AG04450 (cell line): ENCODE measurements around the gene MOV10. TPM values are rescaled to one million over a fixed set of nuclear protein-coding genes. Genes with fewer than 3 reads are reported as not detected.

Source experiments
- CTCF ChIA-PET: fragments of 300-600, 350-600 bp; formaldehyde crosslinking; extraction: SDS; loops from one replicate; lab custom pipeline; 2022; ENCODE audit warnings: antibody characterized with exemption, inconsistent platforms; lab: Charles Lee
- POLR2A ChIA-PET: fragments of 350-600 bp; formaldehyde crosslinking; extraction: SDS; loops from one replicate; lab custom pipeline; 2021; ENCODE audit warnings: antibody characterized with exemption, inconsistent platforms; lab: Yijun Ruan, JAX
- DNase-seq: peaks from one replicate; pipeline ENCODE4 v3.0.0-alpha.2; 2011; ENCODE audit warnings: low read depth, low spot score
- H3K27ac ChIP-seq: one replicate; pipeline ENCODE4 v1.5.1; 2012; ENCODE audit warnings: low read depth, low read length, control low read depth
- H3K27me3 ChIP-seq: one replicate; pipeline ENCODE4 v1.6.0; 2012; ENCODE audit warnings: low read length; ENCODE audit not compliant: control insufficient read depth, insufficient read depth
- H3K4me3 ChIP-seq: 2 replicates; pipeline ENCODE4 v1.5.1; 2011; ENCODE audit warnings: mild to moderate bottlenecking, low read depth, low read length, control low read depth
- H3K9me3 ChIP-seq: 2 replicates; pipeline ENCODE4 v1.5.1; 2012; ENCODE audit warnings: low read length; ENCODE audit not compliant: control insufficient read depth, insufficient read depth
- polyA plus RNA-seq: library from polyadenylated mRNA; depleted of rRNA; stranded (reverse); fragments of >200 nt; gene quantifications from 2 replicates; pipeline ENCODE4 v1.2.3, GENCODE V29; 2011
- TF ChIP-seq, protein P1 (sequence below): IDR thresholded peaks from 2 replicates; pipeline ENCODE4 v1.5.1; 2011; ENCODE audit warnings: low read depth, low read length, control low read depth, inconsistent platforms

The MOV10 gene
- polyA plus RNA-seq, 1 experiment, result 58.1 TPM

DNA sequence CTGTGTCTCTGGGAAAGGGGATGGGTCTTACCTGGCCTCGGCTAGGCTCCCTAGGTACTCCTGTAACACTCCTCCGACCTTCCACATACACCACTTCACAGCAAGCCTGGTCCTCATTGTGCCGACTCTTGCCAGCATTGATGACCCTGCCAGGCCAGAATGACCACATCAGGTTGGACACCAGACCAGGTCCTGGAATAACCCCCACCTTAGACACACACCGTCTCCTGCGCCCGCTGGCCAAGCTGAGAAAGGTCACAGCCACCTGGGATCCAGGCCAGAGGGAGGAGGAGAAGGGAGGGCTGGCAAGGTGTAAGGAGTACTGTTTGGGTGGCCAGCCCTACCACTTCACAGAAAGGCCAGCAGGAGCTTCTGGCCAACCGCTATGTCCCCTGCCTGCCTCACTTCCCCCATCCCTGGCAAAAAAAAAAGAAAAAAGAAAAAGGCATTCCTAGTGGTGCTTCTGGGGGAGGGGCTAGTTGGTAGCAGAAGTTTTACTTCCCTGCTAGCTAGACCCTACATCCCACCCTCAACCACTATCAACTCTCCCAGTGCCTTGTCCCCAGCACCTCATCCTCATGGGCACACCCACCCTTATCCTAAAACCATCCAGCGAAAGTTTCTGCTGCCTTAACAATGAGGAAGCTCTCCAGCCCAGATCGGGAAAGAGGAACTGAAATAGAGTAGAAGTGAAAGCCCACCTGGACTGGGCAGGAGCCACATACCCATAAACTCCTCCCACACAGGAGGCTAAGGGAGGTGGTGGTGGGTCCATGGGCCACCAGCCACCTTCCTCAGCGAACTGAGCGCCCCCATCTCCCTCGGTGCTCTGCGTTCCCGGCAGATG lies 39.2 kb downstream of the MOV10 start:
- H3K27ac ChIP-seq, result no peak overlapping the region
- POLR2A ChIA-PET, result interaction anchor here (0.8 kb wide), 1 partner anchor 320 kb away, joined by 3 read pairs; no protein-coding TSS in a partner anchor
- H3K27me3 ChIP-seq, result peaks cover 3% of the 10 kb centered on the region
- DNase-seq, result no peak
- H3K4me3 ChIP-seq, result peak overlapping the region; percentile 68
- H3K9me3 ChIP-seq, result no peaks in the 10 kb centered on the region; the same call in 1 of the 2 replicates
- TF ChIP-seq, protein P1, sequence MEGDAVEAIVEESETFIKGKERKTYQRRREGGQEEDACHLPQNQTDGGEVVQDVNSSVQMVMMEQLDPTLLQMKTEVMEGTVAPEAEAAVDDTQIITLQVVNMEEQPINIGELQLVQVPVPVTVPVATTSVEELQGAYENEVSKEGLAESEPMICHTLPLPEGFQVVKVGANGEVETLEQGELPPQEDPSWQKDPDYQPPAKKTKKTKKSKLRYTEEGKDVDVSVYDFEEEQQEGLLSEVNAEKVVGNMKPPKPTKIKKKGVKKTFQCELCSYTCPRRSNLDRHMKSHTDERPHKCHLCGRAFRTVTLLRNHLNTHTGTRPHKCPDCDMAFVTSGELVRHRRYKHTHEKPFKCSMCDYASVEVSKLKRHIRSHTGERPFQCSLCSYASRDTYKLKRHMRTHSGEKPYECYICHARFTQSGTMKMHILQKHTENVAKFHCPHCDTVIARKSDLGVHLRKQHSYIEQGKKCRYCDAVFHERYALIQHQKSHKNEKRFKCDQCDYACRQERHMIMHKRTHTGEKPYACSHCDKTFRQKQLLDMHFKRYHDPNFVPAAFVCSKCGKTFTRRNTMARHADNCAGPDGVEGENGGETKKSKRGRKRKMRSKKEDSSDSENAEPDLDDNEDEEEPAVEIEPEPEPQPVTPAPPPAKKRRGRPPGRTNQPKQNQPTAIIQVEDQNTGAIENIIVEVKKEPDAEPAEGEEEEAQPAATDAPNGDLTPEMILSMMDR, result no peak
- CTCF ChIA-PET, result interaction anchor here (1.3 to 12.0 kb wide), 2 partner anchors 90 to 323 kb away, joined by 3 to 515 read pairs; no protein-coding TSS in a partner anchor

DNA sequence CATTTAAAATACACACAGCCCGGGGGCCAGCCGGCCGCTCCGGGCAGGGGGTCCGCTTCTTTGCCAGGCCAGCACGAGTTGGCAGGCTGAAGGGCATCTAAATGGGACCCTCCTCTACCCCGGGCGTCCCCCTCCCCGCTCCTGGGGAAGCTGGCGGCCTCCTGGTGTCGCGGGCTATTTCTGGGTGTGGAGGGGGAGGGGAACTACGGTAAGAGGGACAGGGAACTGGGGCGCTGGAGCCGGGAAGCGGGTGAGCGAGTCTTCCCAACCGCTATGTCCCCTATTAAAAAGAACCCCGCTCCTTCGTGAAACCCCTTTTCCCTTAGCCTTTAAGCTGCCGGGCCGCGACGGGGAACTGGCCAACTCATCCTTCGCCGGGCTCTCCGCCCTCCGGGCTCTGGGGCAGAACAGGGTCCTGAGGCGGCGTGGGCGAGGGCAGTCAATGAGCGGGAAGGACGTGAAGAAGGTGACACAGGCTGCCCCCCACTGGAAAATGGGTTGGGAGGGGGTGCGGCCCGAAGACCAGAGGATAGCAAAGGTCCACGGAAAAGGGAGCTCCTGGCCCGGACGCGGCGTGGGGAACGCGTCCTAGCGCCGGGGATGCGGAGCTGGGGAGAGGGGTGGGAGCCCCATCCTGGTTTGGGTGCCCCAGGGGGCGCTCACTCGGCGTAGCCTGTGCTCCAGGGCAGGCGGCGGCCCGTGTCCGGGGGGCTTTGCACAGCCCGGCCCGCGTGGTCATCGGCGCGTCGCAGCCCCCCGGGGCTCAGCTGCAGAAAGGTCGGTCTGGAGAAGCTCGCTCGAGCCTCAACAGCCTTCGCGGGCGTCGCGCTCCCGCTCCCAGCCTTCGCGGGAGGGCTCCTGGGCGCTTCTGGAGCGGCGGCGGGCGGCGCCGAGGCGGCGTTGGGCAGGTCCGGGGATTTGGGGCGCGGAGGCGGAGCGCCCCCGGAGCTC lies 40.1 kb downstream of the MOV10 start:
- TF ChIP-seq, protein P1, result no peak
- POLR2A ChIA-PET, result interaction anchor here (0.6 to 1.5 kb wide), 8 partner anchors 10 to 358 kb away, joined by 3 to 8 read pairs (median 4); partner anchors contain the start of genes LRIG2, MOV10 and SLC16A1
- no peak for DNase-seq
- H3K27ac ChIP-seq, result no peak overlapping the region
- H3K9me3 ChIP-seq, result no peaks in the 10 kb centered on the region; the same call in 1 of the 2 replicates
- CTCF ChIA-PET, result interaction anchor here (0.7 to 12.0 kb wide), 19 partner anchors 7 to 374 kb away, joined by 3 to 515 read pairs (median 15); partner anchors contain the start of genes LRIG2 and RHOC
- H3K27me3 ChIP-seq, result peaks cover 3% of the 10 kb centered on the region
- peak overlapping the region; percentile 68 for H3K4me3 ChIP-seq

DNA sequence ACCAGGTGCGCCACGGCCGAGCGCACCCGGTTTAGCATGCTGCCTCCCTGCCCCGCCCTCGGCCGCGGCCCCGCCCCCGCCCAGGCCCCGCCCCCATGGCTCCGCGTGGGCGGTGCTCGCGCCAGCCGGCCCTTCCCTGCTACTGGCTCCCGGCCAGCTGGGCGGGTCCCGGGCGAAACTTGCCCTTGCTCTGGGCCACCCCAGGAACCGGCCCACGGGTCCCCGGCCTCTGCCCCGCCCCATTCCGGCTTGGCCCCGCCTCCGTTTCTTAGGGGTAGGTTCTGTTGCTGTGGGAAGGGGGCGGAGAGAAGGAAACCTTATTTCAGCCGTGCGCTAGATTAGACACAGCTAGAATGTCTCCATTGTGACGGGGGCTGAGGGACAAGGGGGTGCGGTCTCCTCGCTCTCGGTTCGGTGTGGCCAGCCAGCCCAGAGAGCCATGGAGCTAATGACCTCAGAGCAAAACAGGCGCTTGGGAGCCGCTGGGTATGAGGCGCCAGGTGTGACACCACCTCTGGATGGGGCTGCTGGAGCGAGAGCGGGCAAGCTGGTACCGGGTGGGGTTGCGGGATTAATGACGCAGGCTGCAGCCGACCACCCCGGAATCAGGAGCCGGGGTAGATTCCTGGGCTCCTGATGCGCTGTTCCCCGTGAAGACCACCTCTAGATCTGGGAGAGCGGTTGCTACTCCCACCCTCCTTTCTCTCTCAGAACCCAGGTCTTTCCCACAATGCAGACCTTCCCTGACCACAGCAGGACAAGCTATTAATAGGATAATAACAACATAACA lies 41.0 kb downstream of the MOV10 start, which contains the start of gene PPM1J:
Gene PPM1J, minus strand, starts transcription at position 69 of the 790 bp plus-strand sequence. Its CDS starts 31 bp downstream, at position 38.
- peak; percentile 70 for DNase-seq
- Histone ChIP-seq H3K4me3 (peak within 1 kb of the TSS; percentile 68), H3K27ac (peak within 1 kb of the TSS; percentile 39), H3K9me3 (no peaks in the 10 kb centered on the region; the same call in 1 of the 2 replicates), H3K27me3 (peaks cover 3% of the 10 kb centered on the region)
- POLR2A ChIA-PET, result interaction anchor here (0.6 to 1.5 kb wide), 10 partner anchors 11 to 358 kb away, joined by 3 to 9 read pairs (median 4); partner anchors contain the start of genes LRIG2, MOV10 and SLC16A1
- CTCF ChIA-PET, result interaction anchor here (0.6 to 12.0 kb wide), 59 partner anchors 8 to 1215 kb away, joined by 3 to 515 read pairs (median 5); partner anchors contain the start of genes CAPZA1, LRIG2, RHOC and SLC16A1
- TF ChIP-seq, protein P1, result no peak

DNA sequence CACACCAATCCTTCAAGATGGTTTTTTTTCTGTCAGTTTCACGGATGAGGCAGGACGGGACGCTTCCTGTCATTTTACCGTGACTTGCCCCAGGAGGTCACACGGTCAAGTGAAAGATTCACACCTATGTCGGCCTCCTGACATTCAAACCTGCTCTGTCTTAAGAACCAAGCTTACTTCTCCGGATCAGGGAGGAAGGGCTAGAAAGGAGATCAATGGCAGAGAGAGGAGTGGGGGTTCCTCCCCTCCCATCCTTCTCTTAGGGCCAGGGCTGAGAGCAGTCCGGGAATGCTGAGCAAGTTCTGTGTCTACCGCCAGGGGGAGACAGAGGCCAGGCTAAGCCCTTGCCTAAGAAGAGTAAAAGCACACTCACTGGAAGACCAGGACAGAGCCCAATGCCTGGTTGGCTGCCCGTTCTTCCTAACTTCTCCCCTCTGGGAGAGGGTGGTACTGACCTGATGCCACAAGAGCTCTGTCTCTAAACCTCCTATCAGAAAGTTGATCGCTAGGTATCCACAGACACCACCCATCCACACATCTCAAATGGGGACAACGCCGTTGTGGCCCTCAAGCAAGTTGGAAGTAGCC lies 41.8 kb downstream of the MOV10 start:
- H3K9me3 ChIP-seq, result no peaks in the 10 kb centered on the region; the same call in 1 of the 2 replicates
- peak overlapping the region; percentile 68 for H3K4me3 ChIP-seq
- no peak overlapping the region for H3K27ac ChIP-seq
- peak; percentile 81 for DNase-seq
- TF ChIP-seq, protein P1, result peak; percentile 95
- ChIA-PET POLR2A (interaction anchor here (0.9 to 1.5 kb wide), 3 partner anchors 8 to 357 kb away, joined by 3 to 8 read pairs (median 4); partner anchors contain the start of gene LRIG2), CTCF (interaction anchor here (0.5 to 12.0 kb wide), 67 partner anchors 9 to 1215 kb away, joined by 3 to 515 read pairs (median 5); partner anchors contain the start of genes CAPZA1, LRIG2, RHOC and SLC16A1)
- peaks cover 3% of the 10 kb centered on the region for H3K27me3 ChIP-seq
